ENCODE data around the gene MED13L.

The MED13L gene

GRCh38 chr12:116277467-116278278, at the start of gene MED13L:
TSS of gene MED13L (minus strand) at chr12:116277693. CDS start at chr12:116277131, 562 bp downstream.
- peak; percentile 67 for DNase-seq

GRCh38 chr12:116325336-116325664, 47.8 kb upstream of the MED13L start:
- DNase-seq = no peak

GRCh38 chr12:116324654-116325335, 47.3 kb upstream of the MED13L start:
- DNase-seq = no peak

GRCh38 chr12:116323406-116324386, 46.2 kb upstream of the MED13L start:
- no peak for DNase-seq

DNA sequence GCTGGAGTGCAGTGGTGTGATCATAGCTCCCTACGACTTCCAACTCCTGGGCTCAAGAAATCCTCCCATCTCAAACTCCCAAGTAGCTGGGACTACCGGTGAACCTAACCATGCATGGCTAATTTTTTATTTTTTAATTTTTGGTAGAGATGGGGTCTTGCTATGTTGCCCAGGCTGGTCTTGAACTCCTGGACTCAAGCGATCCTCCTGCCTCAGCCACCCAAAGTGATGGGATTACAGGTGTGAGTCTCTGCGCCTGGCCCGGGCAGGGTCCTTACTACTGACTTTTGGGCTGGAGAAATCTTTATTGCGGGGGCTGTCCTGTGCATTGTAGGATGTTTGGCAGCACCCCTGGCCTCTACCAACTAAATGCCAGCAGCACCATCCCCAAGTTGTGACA, 44.4 kb upstream of the MED13L start:
- no peak for DNase-seq

DNA sequence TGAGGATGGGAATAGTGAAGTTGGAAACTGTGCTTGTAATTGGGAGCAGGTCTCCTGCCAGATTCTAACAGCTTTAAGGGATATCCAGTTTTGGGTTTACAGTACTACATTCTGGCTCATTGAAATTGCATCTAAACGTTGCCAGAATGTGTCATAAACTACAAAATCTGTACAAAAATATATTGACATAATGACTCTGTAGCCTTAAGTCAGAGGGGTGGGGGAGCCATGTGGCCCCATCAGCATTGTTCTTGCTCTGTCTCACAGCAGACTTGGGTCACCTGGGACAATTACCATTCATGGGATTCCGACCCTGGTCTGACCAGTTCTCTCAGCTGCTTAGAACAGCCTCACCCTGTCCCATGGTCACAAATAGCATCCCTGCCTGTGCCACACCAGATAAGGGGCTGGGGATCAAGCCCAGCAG, 43.3 kb upstream of the MED13L start:
- DNase-seq = no peak

- DNase-seq = no peak
These were observed 42.6 kb upstream of the MED13L start for GRCh38 chr12:116319898-116320621.

- peak; percentile 34 for DNase-seq
These were observed 41.9 kb upstream of the MED13L start for GRCh38 chr12:116319233-116319897.

DNA sequence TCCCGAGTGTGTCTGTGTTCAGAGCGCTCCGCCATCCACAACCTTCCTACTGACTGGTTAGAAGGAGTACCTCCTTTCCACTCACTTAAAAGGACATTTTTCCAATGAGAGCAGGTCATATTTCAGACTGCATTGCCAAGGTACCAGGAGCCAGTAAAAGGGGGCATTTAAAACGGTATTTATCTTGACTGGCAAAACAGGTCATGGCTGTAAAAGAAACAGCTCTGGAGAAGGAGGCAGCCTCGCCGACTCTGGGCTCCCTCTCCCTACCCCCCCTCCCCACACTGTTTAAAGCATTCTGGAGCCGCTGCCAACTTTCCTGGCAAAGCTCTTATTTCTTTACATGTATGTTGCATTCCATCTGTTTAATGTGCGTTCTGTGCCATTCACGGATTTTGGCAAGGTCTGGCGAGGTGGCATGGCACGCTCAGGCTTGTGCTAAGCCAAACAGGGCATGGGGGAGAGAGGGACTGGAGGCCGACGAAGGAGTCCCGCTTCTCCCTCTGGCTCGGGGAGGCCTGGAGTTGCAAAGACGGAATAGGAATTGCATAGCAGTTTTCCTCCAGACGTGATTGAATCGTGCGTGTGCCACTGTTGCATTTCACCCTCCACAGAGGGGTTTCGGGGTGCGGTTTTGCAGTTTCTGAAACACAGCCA, 41.2 kb upstream of the MED13L start:
- peak; percentile 65 for DNase-seq

- DNase-seq = no peak
These were observed 40.6 kb upstream of the MED13L start for GRCh38 chr12:116317986-116318575.

GRCh38 chr12:116317139-116317538, 39.6 kb upstream of the MED13L start:
- no peak for DNase-seq

DNA sequence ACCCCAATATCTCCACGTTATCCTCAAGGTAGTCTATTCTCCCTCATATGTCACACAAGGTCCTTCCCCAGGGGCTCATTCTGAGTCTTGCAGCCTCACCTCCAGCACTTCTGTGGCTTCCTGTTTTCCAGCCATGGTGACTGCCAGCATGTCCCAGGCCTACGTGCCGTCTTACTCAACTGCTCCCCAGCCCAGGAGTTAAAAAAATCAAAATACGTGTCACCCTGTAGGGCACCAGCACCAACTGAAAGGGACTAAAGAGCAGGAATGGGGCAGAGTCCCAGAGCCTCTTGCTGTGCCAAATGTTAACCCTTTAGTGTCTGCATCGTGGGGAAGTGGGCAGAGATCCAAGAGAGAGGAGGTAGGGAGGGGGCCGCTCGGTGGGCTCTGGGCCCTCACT, 37.0 kb upstream of the MED13L start:
- no peak for DNase-seq

DNA sequence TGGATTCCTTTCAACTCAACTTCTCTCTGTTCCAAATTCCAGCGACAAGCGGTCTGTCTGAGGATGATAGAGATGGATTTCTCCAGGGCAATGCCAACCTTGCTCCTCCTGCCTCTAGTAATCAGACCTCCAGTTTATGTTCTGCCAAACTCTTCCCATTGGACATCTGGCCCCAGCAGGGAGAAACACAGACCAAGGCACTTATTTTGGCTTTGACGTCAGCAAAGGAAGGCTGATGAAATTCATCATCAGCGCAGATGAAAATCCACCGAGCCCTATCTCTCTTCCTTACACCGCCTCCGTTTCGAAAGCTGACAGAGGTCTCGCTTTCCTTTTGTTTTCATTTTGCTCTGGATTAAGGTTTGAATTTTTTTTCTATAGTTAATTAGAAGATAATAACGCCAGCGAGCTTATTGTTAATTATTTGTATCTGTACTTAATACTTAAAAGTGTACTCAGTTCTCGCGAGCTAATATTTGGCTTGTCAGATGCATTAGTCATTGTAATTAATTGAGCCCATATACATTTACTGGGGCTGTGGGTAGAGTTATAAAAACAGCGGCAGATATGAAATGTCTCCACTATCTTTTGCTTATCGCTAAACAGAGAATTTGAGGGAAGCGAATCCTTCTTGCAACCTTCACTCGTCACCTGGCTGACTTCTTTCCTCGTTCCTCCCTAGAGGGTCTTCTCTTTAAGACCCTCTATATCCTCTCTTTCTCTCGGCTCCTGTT, 35.9 kb upstream of the MED13L start:
- no peak for DNase-seq

DNA sequence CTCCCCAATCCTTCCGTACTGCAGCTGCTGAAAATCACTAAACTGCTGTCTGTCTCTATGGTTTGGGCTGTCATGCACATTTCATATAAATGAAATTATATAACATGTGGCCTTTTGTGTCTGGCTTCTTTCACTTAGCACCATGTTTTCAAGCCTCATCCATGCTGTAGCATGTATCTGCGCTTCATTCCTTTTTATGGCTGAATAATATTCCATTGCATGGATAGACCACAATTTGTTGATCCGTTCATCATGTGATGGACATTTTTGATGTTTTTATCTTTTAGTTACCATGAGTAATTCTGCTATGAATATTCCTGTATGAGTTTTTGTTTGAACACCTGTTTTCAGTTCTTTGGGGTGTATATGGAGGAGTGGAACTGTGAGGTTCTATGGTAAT, 32.6 kb upstream of the MED13L start:
- no peak for DNase-seq

GRCh38 chr12:116309343-116309742, 31.9 kb upstream of the MED13L start:
- no peak for DNase-seq

GRCh38 chr12:116308647-116309046, 31.2 kb upstream of the MED13L start:
- DNase-seq = no peak

- no peak for DNase-seq
These were observed 29.5 kb upstream of the MED13L start for GRCh38 chr12:116306968-116307367.

- DNase-seq = no peak
These were observed 29.0 kb upstream of the MED13L start for GRCh38 chr12:116306506-116306905.

GRCh38 chr12:116304621-116305020, 27.1 kb upstream of the MED13L start:
- DNase-seq = no peak

- no peak for DNase-seq
These were observed 26.4 kb upstream of the MED13L start for GRCh38 chr12:116303929-116304328.

All from NCI-H1092 treated with DMSO at 0.1 percent for 48 hours (cell line).